Suprapubic skin (tissue), 4 donors: ENCODE data around the gene NUDT8.

Experiments used
- CTCF ChIP-seq, 2 donors: fragments of 200-600 bp in 1 of 2; fragments of 450-650 bp in 1 of 2; sonication (generic) in 1 of 2; IDR thresholded peaks; one replicate each; pipeline ENCODE4 v1.5.1; 2016 to 2019; ENCODE audit warnings: antibody characterized with exemption in 2 of 2, mild to moderate bottlenecking in 1 of 2, moderate library complexity in 1 of 2
- EP300 ChIP-seq: sonication (generic); formaldehyde crosslinking; IDR thresholded peaks from one replicate; pipeline ENCODE4 v1.6.1; 2017; ENCODE audit warnings: antibody characterized with exemption
- POLR2A ChIP-seq, 2 donors: fragments of 450-650 bp; IDR thresholded peaks; one replicate each; pipeline ENCODE4 v1.6.1; 2017; ENCODE audit warnings: antibody characterized with exemption in 2 of 2, mild to moderate bottlenecking in 2 of 2, moderate library complexity in 2 of 2
- POLR2AphosphoS5 ChIP-seq, 3 donors: sonication (generic); formaldehyde crosslinking; IDR thresholded peaks; one replicate each; pipeline ENCODE4 v1.6.1; 2017; ENCODE audit warnings: antibody characterized with exemption in 3 of 3

DNA sequence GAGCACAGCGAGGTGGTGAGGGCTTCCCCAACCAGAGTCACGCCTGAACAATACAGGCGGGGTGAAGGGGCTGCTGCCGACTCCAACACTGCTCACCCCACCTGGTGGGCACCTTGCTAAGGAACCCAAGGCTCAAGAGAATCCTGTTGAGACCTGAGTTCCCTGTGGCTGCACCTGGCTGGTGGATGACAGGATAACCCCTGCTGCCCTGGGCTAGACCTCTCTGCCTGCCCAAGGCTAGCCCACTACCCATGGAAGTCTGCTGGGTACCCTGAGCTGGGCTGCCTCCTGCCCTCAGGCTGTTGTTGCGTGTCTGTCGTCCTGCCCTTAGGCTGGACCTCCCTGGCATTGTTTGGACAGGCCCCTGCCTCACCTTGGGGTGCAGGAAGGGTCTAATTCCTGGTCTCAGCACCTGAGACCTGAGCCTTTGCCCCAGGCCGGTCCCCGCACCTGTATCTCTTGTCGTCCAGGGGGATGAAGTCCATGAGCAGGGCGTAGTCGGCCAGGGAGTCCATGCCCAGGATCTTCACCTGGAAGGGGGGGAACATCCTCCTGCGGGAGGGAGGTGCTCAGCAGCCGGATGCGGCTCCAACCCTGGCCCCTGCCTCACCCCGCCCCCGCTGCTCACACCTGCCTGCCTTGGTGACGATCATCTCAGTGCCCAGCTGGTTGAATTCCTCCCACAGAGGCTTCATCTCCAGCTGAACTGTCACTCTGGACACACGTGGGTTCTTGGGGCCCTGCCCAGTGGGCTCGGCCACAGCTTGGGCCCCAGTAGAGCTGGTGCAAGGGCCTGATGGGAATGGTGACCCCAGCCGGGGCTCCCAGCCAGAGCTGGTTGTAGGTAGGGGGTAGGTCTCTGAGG is 4.9 kb upstream of the NUDT8 start:
- no peak for TF ChIP-seq CTCF (IDR thresholded peaks at IDR 0.05)
- no peak for TF ChIP-seq EP300
- no peak for TF ChIP-seq POLR2AphosphoS5 (IDR thresholded peaks at IDR 0.05)
- TF ChIP-seq POLR2A (IDR thresholded peaks at IDR 0.05): no peak
